Smooth muscle cell (in vitro differentiated cells): Measurements from ENCODE around the gene TMEM200A. TPM values are rescaled to one million over a fixed set of nuclear protein-coding genes. Genes with fewer than 3 reads are reported as not detected.

Experiments
- DNase-seq: peaks from one replicate; lab custom pipeline; 2025; ENCODE audit not compliant: unreplicated experiment; lab: John Stamatoyannopoulos, UW
- H2AFZ ChIP-seq: fragments of 200-600 bp; sonication (generic); 2 replicates; pipeline ENCODE4 v1.6.0; 2016; ENCODE audit warnings: antibody characterized with exemption, low read depth, mild to moderate bottlenecking
- H3F3A ChIP-seq: fragments of 200-600 bp; sonication (generic); 2 replicates; pipeline ENCODE4 v1.6.0; 2017; ENCODE audit warnings: antibody characterized with exemption, low read depth
- H3K27ac ChIP-seq: fragments of 200-600 bp; sonication (generic); 2 replicates; pipeline ENCODE4 v1.5.1; 2016; ENCODE audit warnings: low read depth, mild to moderate bottlenecking
- H3K27me3 ChIP-seq: fragments of 200-600 bp; sonication (generic); 2 replicates; pipeline ENCODE4 v1.6.1; 2016; ENCODE audit warnings: low read depth, mild to moderate bottlenecking
- H3K36me3 ChIP-seq: fragments of 200-600 bp; sonication (generic); 2 replicates; pipeline ENCODE4 v1.5.1; 2016; ENCODE audit warnings: low read depth
- H3K4me1 ChIP-seq: fragments of 200-600 bp; sonication (generic); 2 replicates; pipeline ENCODE4 v1.5.1; 2016; ENCODE audit warnings: low read depth
- H3K4me2 ChIP-seq: fragments of 200-600 bp; sonication (generic); 2 replicates; pipeline ENCODE4 v1.6.0; 2016; ENCODE audit warnings: mild to moderate bottlenecking
- H3K4me3 ChIP-seq: fragments of 200-600 bp; sonication (generic); 2 replicates; pipeline ENCODE4 v1.5.1; 2016; ENCODE audit warnings: mild to moderate bottlenecking
- H3K79me2 ChIP-seq: fragments of 200-600 bp; sonication (generic); 2 replicates; pipeline ENCODE4 v1.6.0; 2016; ENCODE audit warnings: low read depth, mild to moderate bottlenecking
- H3K9ac ChIP-seq: fragments of 200-600 bp; sonication (generic); 2 replicates; pipeline ENCODE4 v1.6.0; 2016; ENCODE audit warnings: low read depth
- H3K9me3 ChIP-seq: fragments of 200-600 bp; sonication (generic); replicated peaks from 2 replicates; pipeline ENCODE4 v1.5.1; 2016; ENCODE audit warnings: low read depth
- H4K20me1 ChIP-seq: fragments of 200-600 bp; sonication (generic); 2 replicates; pipeline ENCODE4 v1.6.0; 2016; ENCODE audit warnings: low read depth
- CTCF ChIP-seq: fragments of 200-600 bp; sonication (generic); IDR thresholded peaks from 2 replicates; pipeline ENCODE4 v1.5.1; 2017; ENCODE audit warnings: borderline replicate concordance, mild to moderate bottlenecking, antibody characterized with exemption; ENCODE audit not compliant: insufficient read depth, poor library complexity, severe bottlenecking
- WGBS: methylation state at CpG from one replicate; pipeline ENCODE4 v1.1.7; 2016; ENCODE audit warnings: low lambda C conversion rate; 5-methylcytosine and 5-hydroxymethylcytosine counted together
- polyA plus RNA-seq: library from polyadenylated mRNA; unstranded; fragments of >200 nt; fragmentation: Nextera tagmentation; extraction: Ambion mirVana; gene quantifications from 2 replicates; pipeline ENCODE4 v1.2.1, GENCODE V29; 2016
- total RNA-seq: library from RNA; depleted of rRNA; stranded (reverse); fragments of >200 nt; gene quantifications from 2 replicates; pipeline ENCODE4 v1.2.3, GENCODE V29; 2014

The TMEM200A gene
- total and polyA plus RNA-seq, 2 experiments from 2014 or later = 84.7 to 116 TPM

- no peaks in the 10 kb centered on the region for H3F3A ChIP-seq
- no peaks in the 10 kb centered on the region for H3K9me3 ChIP-seq
- no peak for DNase-seq
- H3K79me2 ChIP-seq = peaks cover 6% of the 10 kb centered on the region
- H3K4me3 ChIP-seq = no peak overlapping the region
- WGBS = 88% methylated on average over 1 of the region's 1 CpG
- H3K36me3 ChIP-seq = no peaks in the 10 kb centered on the region
- peaks cover 2% of the 10 kb centered on the region for H4K20me1 ChIP-seq
- no peaks in the 10 kb centered on the region for H3K27me3 ChIP-seq
- no peak overlapping the region for H3K9ac ChIP-seq
- no peak for TF ChIP-seq CTCF
- no peaks in the 10 kb centered on the region for H3K4me1 ChIP-seq
- no peak overlapping the region for H3K27ac ChIP-seq
- no peak overlapping the region for H2AFZ ChIP-seq
- H3K4me2 ChIP-seq = no peak overlapping the region
Measured at GRCh38 chr6:130354322-130354721, 11.5 kb upstream of the TMEM200A start.

GRCh38 chr6:130355572-130355971, 10.2 kb upstream of the TMEM200A start:
- no peak for DNase-seq
- Histone ChIP-seq H3K9me3 (no peaks in the 10 kb centered on the region), H3K4me2 (no peak overlapping the region), H3K9ac (no peak overlapping the region), H3K27me3 (no peaks in the 10 kb centered on the region), H3K36me3 (no peaks in the 10 kb centered on the region), H3K27ac (no peak overlapping the region), H2AFZ (no peak overlapping the region), H3F3A (no peaks in the 10 kb centered on the region), H3K4me3 (no peak overlapping the region), H4K20me1 (peaks cover 3% of the 10 kb centered on the region), H3K4me1 (no peaks in the 10 kb centered on the region), H3K79me2 (peaks cover 6% of the 10 kb centered on the region)
- WGBS = 94% methylated on average over 1 of the region's 1 CpG
- no peak for TF ChIP-seq CTCF

GRCh38 chr6:130357436-130357835, 8.4 kb upstream of the TMEM200A start:
- H3F3A ChIP-seq = no peaks in the 10 kb centered on the region
- H3K4me3 ChIP-seq = no peak overlapping the region
- no peaks in the 10 kb centered on the region for H3K27me3 ChIP-seq
- peaks cover 8% of the 10 kb centered on the region for H4K20me1 ChIP-seq
- H3K36me3 ChIP-seq = no peaks in the 10 kb centered on the region
- no peak overlapping the region for H3K27ac ChIP-seq
- H3K4me2 ChIP-seq = no peak overlapping the region
- no peak for DNase-seq
- no peak for TF ChIP-seq CTCF
- H2AFZ ChIP-seq = no peak overlapping the region
- peaks cover 12% of the 10 kb centered on the region for H3K79me2 ChIP-seq
- H3K9ac ChIP-seq = no peak overlapping the region
- no peaks in the 10 kb centered on the region for H3K9me3 ChIP-seq
- H3K4me1 ChIP-seq = no peaks in the 10 kb centered on the region
- 73% methylated on average over 2 of the region's 2 CpGs for WGBS

GRCh38 chr6:130359736-130360135, 6.1 kb upstream of the TMEM200A start:
- DNase-seq = no peak
- no peaks in the 10 kb centered on the region for H3K4me1 ChIP-seq
- no peak overlapping the region for H2AFZ ChIP-seq
- H4K20me1 ChIP-seq = peaks cover 10% of the 10 kb centered on the region
- H3K27ac ChIP-seq = no peak overlapping the region
- no peaks in the 10 kb centered on the region for H3F3A ChIP-seq
- peaks cover 8% of the 10 kb centered on the region for H3K79me2 ChIP-seq
- no peak overlapping the region for H3K9ac ChIP-seq
- no peaks in the 10 kb centered on the region for H3K9me3 ChIP-seq
- no peak overlapping the region for H3K4me3 ChIP-seq
- no peak for TF ChIP-seq CTCF
- no peaks in the 10 kb centered on the region for H3K27me3 ChIP-seq
- no peak overlapping the region for H3K4me2 ChIP-seq
- no peaks in the 10 kb centered on the region for H3K36me3 ChIP-seq
